GM12864 (cell line): ENCODE data around the gene CLDN11.

Experiments
- DNase-seq: peaks from one replicate; pipeline ENCODE4 v3.0.0-alpha.2; 2011; ENCODE audit warnings: low read depth
- H3K4me3 ChIP-seq: 2 replicates; pipeline ENCODE4 v1.5.1; 2011; ENCODE audit warnings: mild to moderate bottlenecking, low read depth, low read length, control low read depth
- CTCF ChIP-seq: IDR thresholded peaks from 2 replicates; pipeline ENCODE4 v1.5.1; 2011; ENCODE audit warnings: low read depth, mild to moderate bottlenecking, moderate library complexity, low read length, control low read depth, inconsistent platforms; ENCODE audit errors: missing control alignments

Gene CLDN11

GRCh38 chr3:170448584-170448983 is 29.9 kb downstream of the CLDN11 start:
- no peak overlapping the region for H3K4me3 ChIP-seq
- DNase-seq, result no peak
- TF ChIP-seq CTCF, result no peak

GRCh38 chr3:170450039-170450438 is 31.4 kb downstream of the CLDN11 start:
- H3K4me3 ChIP-seq, result no peak overlapping the region
- no peak for DNase-seq
- TF ChIP-seq CTCF, result no peak

GRCh38 chr3:170454509-170454908 is 35.8 kb downstream of the CLDN11 start:
- TF ChIP-seq CTCF, result no peak
- DNase-seq, result no peak
- H3K4me3 ChIP-seq, result no peak overlapping the region

GRCh38 chr3:170458285-170458684 is 39.6 kb downstream of the CLDN11 start:
- no peak for TF ChIP-seq CTCF
- DNase-seq, result no peak
- no peak overlapping the region for H3K4me3 ChIP-seq

GRCh38 chr3:170463011-170463410 is 44.3 kb downstream of the CLDN11 start:
- TF ChIP-seq CTCF, result no peak
- no peak for DNase-seq
- no peak overlapping the region for H3K4me3 ChIP-seq

GRCh38 chr3:170465955-170466354 is 47.3 kb downstream of the CLDN11 start:
- TF ChIP-seq CTCF, result no peak
- H3K4me3 ChIP-seq, result no peak overlapping the region

GRCh38 chr3:170467007-170467406 is 48.3 kb downstream of the CLDN11 start:
- no peak for TF ChIP-seq CTCF
- no peak for DNase-seq
- H3K4me3 ChIP-seq, result no peak overlapping the region

More at GRCh38 chr3:170465955-170466354, 47.3 kb downstream of the CLDN11 start:
- no peak for DNase-seq
